ENCODE data around the gene TINAGL1.
A peak's percentile ranks its signal among the peaks of the same experiment; 100 is the strongest.
"Not testable (repeated sequence)": the region's sequence is repeated elsewhere in the genome, so short reads cannot be mapped to it uniquely, and the experiment has no call there.

Gene TINAGL1

DNA sequence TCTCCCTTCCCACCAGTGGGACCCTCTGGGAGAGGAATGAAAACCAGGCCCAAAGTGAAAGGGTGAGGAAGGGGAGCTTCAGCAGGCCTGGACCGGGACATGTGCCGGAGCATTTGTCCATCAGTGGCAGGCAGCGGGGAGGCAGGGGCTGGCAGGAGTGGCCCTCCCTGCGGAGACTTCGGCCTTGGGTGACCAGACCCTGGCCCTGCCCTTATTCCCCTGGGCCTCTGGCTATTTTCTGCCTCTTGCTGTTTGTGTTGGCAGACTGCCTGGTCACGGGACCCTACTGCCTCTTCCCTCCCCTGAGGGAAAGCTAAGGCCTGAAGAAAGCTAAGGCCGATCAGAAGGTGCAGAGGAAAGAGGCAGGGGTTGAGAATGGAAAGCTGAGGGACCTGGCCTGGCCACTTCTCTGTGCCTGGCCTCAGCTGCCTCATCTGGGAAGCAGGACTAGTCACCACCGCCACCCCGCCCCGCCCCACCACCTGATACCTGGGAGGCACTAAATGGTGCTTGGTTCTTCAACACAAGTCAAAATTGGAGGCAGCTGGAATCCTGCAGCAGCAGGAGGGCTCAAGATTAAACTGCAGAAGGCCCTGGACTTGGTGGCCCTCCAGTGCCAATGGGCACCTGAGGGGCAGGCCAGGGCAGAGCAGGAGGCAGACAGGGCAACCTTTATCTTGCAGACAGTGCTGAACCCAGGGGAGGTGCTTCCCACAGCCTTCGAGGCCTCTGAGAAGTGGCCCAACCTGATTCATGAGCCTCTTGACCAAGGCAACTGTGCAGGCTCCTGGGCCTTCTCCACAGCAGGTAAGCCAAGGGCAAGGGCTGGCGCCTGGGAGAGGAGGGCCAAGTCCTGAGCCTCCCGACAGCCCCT lies 7.9 kb downstream of the TINAGL1 start:
- no peak for DNase-seq

DNA sequence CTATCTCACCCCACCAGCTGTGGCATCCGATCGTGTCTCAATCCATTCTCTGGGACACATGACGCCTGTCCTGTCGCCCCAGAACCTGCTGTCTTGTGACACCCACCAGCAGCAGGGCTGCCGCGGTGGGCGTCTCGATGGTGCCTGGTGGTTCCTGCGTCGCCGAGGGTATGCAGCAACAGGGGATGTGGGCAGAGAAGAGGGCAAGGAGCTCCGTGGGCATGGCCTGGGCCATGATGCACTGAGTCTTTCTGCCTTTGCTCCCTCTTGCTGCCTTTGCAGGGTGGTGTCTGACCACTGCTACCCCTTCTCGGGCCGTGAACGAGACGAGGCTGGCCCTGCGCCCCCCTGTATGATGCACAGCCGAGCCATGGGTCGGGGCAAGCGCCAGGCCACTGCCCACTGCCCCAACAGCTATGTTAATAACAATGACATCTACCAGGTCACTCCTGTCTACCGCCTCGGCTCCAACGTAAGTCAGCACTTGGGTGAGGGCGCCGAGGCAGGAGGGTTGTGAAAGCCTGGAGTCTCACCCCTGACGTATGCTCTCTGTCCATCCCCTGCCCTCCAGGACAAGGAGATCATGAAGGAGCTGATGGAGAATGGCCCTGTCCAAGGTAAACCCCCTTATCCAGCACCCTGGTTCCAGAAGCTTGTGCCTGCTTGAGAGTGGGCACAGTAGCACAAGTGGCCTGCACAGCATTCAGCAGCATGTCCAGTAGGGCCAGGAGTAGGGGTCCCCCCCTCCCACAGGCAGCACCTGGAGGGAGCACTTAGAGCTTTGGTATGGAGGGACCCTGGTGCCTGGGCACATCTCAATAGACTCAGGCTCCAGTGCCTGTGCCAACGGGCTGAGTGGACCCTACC lies 8.8 kb downstream of the TINAGL1 start:
- DNase-seq: no peak

DNA sequence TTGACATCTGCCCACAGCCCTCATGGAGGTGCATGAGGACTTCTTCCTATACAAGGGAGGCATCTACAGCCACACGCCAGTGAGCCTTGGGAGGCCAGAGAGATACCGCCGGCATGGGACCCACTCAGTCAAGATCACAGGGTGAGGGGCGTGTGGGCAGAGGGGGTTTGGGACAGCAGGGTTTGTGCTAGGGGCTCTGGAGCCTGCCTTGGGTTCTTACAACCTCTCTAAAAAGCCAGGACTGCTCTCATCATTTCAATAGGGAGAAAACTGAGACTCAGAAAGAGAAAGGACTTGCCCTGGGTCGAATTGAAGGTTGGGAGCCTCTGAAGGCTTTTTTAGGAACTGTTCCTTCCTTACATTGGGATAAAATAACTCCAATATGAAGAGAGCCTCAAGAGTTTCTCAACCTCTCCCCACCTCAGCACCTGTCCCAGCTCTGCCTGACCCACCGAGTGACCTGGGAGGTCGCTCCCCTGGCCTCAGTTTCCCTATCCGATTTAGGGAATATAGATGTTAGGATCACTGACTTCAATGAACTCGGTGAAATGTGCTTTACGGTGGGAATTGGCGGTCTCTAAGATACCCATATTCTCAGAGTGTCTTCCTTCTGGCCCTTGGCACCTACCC lies 9.5 kb downstream of the TINAGL1 start:
- DNase-seq: no peak

DNA sequence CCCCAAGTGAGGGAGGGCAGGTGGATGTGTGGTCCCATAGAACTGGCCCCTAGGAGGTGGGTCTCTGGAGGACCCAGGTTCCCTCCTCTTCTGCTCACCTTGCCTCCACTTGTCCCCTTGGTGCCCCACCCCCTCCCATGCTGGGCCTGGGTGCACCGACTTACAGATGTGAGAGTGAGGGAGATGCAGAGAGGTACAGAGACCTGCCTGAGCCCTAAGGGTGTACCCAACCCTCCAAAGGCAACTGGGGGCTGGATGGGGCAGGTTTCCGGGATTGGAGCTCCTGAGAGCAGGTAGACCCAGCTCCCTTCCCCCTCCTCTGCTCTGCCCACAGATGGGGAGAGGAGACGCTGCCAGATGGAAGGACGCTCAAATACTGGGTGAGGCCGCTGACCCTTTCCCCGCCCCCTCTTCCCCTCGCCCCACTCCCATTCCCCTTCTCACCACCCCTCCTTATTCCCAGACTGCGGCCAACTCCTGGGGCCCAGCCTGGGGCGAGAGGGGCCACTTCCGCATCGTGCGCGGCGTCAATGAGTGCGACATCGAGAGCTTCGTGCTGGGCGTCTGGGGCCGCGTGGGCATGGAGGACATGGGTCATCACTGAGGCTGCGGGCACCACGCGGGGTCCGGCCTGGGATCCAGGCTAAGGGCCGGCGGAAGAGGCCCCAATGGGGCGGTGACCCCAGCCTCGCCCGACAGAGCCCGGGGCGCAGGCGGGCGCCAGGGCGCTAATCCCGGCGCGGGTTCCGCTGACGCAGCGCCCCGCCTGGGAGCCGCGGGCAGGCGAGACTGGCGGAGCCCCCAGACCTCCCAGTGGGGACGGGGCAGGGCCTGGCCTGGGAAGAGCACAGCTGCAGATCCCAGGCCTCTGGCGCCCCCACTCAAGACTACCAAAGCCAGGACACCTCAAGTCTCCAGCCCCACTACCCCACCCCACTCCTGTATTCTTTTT lies 10.3 kb downstream of the TINAGL1 start:
- no peak for DNase-seq

DNA sequence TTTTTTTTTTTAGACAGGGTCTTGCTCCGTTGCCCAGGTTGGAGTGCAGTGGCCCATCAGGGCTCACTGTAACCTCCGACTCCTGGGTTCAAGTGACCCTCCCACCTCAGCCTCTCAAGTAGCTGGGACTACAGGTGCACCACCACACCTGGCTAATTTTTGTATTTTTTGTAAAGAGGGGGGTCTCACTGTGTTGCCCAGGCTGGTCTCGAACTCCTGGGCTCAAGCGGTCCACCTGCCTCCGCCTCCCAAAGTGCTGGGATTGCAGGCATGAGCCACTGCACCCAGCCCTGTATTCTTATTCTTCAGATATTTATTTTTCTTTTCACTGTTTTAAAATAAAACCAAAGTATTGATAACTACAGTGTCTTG lies 11.0 kb downstream of the TINAGL1 start:
- not testable (repeated sequence) for DNase-seq

DNA sequence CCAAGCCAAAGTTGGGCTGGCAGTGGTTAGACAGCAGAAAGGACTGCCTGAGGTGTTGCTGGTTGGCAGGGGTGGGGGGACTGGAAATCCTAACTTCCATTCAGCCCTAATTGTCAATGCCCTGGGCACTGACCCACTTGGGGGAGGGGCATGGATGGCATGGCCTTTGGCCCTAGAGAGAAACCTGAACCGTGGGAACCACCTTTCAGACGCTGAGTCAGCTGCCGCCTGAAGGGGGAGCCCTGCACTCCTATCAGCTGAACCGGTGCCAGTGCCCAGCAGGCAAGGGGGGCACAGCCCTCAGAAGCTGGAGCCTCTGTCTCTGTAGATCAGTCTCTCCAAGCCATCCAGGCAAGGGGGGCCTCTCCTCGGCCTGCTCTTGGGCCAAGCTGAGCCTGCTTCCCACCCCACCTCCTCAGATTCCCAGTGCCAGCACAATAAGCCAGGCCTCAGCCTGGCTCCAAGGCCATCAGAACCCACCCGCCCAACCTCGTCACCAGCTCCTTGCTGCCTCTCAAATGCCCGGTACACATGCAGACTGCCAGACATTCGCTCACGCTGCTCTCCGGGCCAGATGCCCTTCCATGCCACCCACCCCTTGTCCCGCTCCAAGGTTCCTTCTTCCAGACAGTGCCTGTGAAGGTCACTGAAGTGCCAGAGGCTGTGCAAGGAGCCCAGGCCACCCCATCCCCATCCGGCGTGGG lies 11.6 kb downstream of the TINAGL1 start:
- DNase-seq: no peak

DNA sequence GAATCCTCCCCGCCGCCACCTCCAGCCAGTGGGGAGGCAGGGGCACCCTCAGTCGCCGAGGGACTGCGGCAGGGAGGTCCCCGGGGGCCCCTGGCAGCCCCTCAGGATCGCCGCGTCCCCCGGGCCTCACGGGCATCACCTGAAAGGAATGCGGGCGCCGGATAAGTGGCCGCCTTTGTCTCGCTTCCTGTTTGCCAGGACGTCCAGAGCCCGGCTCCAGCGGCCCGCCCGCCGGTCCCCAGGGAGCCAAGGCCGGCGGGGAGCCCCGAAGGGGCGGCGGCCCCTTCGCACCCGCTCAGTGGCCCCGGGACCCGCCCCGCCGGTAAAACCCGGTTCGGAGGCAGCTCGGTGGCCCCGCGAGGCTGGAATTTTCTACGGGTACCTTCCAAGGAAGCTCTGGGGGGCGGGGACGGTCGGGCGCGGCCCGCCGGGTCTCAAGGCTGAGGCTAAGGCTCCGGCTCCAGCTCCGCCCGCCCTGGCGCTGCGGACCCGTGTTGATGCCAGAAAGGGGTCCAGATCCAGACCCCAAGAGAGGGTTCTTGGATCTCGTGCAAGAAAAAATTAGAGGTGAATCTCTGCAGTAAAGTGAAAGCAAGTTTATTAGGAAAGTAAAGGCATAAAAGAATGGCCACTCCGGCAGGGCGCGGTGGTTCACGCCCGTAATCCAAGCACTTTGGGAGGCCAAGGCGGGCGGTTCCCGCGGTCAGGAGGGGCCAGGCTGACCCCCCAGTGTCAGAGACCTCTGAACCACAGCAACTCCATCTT lies 12.6 kb downstream of the TINAGL1 start:
- DNase-seq: no peak

DNA sequence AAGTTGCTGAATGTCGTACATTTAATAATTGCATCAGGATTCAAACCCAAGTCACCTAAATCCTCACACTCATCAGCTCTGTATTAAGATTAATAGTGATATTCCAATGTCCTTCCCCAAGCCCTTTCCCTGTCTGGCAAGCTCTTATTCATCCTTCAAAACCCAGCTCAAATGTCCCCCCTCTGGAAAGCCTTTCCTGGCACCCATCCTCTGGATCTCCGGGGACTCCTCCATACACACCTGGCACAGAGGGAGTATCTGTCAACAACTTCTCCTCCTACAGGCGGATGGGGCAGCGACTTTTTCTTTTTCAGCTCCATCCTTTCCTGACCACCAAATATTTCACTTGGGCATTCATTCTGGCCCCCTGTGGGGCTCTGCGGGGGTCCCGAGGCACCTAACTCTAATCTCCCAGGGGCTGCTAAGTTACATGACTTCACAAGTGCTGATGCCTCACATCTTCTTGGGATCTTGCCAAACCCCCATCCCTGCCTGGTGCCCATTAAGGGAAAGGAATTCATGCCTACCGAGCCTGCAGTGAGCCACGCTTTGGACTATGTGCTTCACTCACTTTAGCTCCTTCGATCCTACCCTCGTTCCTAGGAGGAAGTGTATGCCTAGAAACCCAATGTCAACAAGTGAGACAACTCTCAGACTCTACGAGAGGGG lies 15.2 kb downstream of the TINAGL1 start:
- no peak for DNase-seq

DNA sequence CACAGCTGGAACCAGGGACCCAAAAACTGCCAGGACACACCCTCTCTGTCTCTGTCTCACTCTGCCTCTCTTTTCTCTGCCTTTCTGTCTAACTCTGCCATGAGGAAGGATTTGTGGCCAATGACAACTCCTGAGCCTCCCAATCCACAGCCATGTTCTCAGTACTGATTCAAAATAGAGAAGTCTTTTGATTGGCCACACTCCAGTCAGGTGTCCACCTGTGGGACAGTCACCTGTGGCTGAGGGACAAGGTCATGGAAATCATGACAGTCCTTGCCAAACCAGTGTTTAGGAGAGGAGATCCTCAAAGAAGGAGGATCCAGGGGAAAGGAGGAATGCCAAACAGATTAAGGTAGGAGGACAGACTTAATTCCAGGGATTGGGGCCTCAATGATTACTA lies 15.8 kb downstream of the TINAGL1 start:
- no peak for DNase-seq

DNA sequence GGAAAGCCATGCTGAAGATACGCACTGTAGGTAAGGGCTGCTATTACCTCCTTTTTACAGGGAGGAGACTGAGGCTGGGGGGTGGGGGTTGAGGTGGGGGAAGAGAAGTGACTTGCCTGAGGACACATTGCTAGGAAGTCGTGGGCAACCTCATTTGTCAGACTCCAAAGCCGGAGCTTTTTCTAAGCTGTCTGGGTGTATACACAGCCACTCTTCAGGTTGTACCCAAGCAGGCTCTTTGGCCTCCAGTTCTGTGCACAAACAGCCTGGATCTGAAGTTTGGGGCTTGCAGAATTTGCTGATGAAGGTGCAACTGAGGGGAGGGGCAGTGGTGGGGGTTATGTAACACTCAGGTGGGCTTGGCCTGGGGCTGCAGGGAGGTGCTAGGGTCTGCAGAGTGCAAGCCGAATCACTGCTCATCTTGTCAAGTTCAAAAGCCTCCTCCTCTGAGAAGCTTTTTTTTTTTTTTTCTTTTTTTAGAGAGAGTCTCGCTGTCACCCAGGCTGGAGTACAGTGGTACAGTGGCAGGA lies 16.9 kb downstream of the TINAGL1 start:
- DNase-seq: no peak

DNA sequence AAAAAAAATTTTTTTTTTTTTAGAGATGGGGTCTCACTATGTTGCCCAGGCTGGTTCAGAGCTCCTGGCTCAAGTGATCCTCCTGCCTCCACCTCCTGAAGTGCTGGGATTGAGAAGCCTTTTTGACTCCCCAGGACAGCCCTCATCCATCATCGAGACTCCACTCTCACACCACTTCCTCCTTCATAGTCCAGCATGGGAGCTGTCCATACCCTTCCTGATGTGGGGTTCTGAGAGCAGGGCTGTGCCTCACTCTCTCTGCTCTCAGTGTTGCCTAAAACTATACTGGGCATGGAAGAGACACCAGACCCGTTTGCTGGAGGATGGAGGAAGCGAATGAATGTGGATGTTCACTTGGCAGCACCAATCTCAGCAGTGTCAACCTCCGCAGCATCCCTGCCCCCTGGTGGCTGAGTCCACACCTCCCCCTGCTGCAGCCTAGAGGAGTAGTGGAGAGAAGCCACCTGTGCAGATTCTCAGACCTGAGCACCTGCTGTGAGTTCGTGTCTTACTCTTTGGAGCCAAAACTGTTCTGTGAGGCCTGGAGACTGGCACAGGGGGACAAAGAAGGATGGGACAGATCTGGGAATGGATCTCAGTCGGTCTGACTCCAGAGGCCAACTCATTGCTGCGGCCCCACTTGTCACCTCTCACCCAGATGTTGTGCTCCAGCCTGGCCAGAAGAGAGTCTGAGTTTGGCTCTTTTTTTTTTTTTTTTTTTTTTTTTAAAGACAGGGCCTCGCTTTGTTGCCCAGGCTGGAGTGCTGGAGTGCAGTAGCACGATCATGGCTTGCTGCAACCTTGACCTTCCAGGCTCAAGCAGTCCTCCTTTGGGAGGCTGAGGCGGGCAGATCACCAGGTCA lies 17.7 kb downstream of the TINAGL1 start:
- peak; percentile 18 for DNase-seq

DNA sequence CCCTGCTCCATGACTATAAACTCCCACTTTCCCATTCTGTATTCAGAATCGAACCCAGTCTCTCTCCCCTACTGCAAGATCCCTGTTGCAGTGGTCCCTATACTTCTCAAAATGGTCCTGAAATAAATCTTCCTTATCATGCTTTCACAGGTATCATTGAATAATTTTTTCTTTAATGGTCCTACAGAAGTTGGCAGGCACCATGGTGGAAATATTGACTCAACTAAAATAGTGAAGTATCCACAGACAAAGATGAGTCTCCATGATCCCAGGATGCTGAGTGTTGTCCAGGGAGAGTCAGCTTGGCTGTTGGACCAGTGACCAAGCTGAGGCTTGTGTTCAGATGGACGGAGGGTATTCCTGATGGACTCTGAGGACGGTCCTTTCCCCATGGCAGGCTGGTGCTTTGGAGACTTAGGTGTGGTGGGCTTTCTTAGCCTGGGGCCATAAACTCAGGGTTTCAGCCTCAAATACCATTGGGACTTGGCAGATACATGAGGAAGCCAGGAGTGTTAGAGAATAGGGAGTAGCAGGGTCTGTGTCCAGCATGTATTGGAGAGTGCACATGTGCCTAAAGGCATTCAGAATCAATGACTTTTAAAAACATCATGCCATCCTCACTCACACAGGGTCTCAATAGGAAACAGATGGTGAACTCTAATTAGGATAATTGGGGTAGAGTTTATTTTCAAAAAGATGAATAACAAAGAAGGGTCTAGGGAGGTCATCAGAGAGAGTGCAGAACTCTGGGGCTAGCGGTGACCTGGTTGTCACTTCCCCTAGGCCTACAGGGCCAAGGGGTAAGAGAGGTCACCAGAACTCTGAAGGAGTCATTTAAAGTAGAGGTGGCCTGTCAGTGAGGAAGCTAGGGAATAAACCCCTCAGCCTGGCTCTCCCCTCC lies 19.8 kb downstream of the TINAGL1 start:
- DNase-seq: no peak

DNA sequence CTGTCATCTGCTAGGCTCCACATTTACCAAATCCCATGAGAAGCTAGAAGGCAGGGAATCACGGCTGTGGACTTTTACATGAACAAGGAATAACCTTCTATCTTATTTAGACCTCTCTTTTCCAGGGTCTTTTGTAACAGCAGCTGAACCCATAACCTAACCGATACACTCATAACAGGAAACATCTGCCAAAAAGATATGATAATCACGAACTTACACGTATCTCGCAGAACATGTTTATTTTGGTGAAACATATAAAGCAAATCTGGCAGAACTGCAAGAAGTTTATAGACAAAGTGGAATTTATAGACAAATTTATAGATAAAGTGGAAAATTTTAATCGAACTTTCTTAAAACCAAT lies 20.4 kb downstream of the TINAGL1 start:
- DNase-seq: no peak

DNA sequence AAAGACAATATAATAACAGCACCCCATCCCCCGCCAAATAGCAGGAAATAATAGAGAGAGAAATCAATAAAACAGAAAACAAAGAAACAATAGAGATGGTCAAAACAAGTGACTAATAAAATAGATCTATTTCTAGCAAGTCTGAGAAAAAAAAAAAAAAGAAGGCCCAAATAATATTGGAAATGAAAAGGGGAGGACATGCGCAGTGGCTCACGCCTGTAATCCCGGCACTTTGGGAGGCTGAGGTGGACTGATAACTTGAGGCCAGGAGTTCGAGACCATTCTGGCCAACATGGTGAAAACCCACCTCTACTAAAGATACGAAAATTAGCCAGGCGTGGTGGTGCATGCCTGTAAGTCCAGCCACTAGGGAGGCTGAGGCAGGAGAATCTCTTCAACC lies 22.7 kb downstream of the TINAGL1 start:
- no peak for DNase-seq

DNA sequence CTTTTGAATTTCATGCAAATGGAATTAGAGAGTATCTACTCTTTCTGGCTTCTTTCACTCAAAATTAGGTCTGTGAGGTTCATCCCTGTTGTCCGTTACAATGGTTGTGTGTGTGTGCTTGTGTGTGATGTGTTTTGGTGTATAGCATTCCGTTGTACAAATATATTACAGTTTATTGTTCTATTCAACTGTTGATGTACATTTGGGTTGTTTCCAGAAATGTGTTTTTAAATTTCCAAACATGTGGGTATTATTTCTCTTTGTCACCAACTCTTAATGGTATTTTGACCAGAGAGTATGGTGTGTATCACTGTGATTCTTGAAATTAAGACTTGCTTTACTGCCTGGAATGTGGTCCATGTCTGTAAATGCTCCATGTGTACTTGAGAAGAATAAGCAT lies 24.3 kb downstream of the TINAGL1 start:
- no peak for DNase-seq

DNA sequence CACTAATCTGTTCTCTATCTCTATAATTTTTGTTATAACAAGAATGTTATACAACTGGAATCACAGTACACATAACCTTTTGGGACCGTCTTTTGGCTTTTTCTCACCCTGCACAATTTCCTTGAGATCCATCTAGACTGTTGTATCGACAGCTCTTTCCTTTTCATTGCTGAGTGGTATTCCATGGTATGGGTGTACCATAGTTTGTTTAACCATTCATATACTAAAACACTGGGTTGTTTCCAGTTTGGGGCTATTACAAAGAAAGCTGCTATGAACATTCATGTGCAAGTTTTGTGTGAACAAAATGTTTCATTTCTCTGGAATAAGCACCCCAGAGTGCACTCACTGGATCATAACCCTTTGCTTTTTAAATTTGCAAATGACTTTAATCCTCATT lies 25.8 kb downstream of the TINAGL1 start:
- DNase-seq: no peak

DNA sequence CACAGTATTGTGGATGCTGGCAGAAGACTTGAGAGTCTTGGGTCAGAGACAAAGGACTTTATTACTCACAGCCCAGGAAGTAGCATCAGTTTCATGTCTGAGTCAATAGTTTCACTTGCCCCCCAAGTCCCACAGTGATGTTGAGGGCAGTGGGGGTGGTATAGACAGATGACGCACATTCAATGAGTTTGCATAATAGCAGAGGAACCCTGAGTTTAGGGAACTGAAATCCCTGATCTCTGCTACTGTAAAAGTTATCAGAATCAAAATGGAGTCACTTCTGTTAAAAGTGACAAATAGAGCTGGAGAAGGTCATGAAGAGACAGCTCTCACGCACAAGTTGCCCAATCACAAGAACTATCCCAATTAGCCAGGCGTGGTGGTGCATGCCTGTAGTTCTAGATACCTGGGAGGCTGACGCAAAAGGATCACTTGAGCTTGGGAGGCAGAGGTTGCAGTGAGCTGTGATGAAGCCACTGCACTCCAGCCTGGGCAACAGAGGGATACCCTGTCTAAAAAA lies 29.7 kb downstream of the TINAGL1 start:
- DNase-seq: no peak

DNA sequence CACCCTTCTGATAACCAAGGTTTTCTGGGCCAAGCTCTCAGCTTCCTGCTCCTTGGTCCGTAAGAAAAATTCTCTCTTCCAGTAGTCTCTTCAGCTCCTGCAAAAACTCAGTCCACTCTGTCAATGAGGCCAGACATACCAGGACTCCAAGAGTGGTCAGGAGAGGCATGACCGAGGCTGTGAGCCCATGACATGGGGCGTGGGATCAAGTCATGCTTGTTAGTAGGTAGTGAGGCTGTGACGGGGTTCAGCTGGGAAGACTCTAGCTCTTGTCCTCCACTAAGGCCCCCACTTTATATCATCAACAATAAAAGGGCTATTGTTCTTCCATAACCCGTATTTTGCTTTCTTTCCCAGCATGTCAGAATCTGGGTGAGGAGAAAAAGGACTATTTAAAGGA lies 31.0 kb downstream of the TINAGL1 start:
- DNase-seq: no peak

All from GOT3 (cell line).